HPDE6-E6E7 (cell line): ENCODE data around the gene IRX4.

ENCODE experiments used
- DNase-seq: peaks from one replicate; pipeline ENCODE4 v3.0.0; 2011; ENCODE audit warnings: missing footprints; ENCODE audit errors: extremely low spot score

The IRX4 gene

GRCh38 chr5:1882337-1883119 is at the start of gene IRX4:
TSS of gene IRX4 (minus strand) at chr5:1882925. CDS start at chr5:1882647, 278 bp downstream.
- DNase-seq, result no peak

DNA sequence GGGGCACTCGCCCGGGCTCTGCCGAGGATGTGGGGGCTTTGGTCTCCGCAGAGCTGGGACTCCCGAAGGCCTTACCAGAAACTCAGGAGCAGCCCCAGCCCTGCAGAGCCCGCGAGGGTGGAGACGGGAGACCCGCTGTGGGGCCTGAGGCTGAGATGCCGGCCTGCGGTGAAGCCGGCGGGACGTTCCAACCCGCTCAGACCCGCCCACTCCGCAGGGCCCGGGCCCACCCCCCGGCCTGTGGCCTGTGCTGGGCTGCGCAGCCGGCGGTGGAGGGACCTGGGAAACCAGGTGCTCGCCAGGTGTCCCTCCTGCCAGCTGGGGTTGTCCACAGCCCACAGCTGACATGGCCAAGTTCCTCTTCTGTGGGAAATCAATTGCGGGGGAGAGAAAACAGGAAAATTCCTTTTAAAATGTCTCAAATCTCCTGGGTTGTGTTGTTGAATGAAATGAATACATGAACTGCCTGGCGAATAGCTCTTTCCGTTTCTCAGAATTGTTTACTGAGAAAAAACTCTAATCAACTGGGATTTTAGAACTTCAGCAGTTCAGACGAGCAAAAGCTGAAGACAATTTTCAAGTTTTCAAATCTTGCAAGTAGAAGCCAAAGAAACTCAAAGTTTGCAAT is 49.0 kb upstream of the IRX4 start:
- no peak for DNase-seq

- no peak for DNase-seq
Measured at GRCh38 chr5:1930880-1931603, 48.3 kb upstream of the IRX4 start.

DNA sequence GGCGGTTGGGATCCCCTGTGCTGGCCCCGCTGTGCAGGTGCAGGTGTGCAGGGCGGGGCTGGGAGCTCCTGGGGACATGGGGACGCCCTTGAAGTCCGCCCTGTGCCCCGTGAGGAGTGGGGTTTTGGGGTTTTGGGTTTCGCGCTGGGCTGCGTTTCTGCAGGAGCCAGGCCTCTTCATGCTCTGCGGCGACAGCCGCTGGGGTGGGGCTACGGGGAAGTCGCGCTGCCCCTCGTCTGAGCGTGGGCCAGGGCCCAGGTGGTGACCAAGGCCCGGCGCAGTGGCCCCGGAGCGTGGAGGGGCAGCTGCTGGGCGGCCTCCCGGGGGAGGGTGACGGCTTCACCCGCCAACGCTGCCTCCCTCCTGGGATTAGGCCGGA is 47.8 kb upstream of the IRX4 start:
- no peak for DNase-seq

- DNase-seq, result no peak
Measured at GRCh38 chr5:1929108-1929991, 46.6 kb upstream of the IRX4 start.

- no peak for DNase-seq
Measured at GRCh38 chr5:1926471-1927341, 44.0 kb upstream of the IRX4 start.

- DNase-seq, result no peak
Measured at GRCh38 chr5:1926071-1926440, 43.3 kb upstream of the IRX4 start.

GRCh38 chr5:1925111-1926070 is 42.7 kb upstream of the IRX4 start:
- no peak for DNase-seq

- no peak for DNase-seq
Measured at GRCh38 chr5:1923766-1924165, 41.0 kb upstream of the IRX4 start.

- no peak for DNase-seq
Measured at GRCh38 chr5:1923341-1923740, 40.6 kb upstream of the IRX4 start.

GRCh38 chr5:1921711-1922110 is 39.0 kb upstream of the IRX4 start:
- DNase-seq, result no peak

GRCh38 chr5:1919750-1920149 is 37.0 kb upstream of the IRX4 start:
- no peak for DNase-seq

DNA sequence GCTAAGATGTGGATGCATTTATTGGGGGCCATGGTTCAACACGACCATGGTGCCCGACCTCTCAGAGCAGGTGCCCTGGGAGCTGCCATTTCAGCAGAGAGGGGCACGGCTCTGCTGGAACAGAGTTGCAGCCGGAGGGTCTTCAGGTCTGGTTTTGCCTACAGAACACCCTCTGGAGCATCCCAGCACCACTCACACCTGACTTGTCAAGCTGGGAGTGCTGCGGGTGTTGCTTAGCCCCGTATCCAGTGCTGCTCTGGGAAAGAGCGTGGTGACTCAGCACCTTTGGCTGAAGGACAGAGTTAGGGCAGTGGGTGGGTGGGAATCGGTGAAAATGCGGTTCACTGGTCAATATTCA is 36.5 kb upstream of the IRX4 start:
- no peak for DNase-seq

- DNase-seq, result no peak
Measured at GRCh38 chr5:1918488-1919208, 35.9 kb upstream of the IRX4 start.

DNA sequence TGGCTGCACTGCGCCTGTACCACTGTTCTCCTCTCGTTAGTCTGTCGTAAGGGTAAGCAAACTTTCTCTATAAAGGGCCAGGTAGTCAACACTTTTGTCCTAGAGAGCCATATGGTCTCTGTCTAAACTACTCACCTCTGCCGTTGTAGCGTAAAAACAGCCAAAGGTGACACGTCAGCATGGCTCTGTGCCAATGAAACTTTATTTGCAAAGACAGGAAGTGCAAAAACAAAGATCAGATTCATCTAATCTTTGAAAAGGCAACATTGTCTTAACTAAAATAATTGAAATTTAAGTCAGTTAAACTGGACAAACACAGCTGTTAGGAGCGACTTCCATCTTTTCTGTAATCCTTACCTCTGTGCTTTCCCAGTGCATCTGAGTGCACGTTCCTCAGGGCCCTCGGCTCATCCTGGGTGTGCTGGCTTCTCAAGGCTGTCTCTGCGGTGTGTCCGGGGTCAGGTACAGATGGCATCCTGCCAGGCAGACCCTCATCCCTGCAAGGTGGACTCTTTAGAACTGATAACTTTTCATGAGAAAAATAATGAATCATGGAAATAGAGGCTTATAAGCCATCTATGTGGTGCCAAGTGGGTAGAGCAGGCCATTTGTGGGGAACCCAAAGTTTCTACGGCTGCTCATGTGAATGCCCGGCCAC is 35.2 kb upstream of the IRX4 start:
- DNase-seq, result no peak

GRCh38 chr5:1916041-1917001 is 33.6 kb upstream of the IRX4 start:
- no peak for DNase-seq

DNA sequence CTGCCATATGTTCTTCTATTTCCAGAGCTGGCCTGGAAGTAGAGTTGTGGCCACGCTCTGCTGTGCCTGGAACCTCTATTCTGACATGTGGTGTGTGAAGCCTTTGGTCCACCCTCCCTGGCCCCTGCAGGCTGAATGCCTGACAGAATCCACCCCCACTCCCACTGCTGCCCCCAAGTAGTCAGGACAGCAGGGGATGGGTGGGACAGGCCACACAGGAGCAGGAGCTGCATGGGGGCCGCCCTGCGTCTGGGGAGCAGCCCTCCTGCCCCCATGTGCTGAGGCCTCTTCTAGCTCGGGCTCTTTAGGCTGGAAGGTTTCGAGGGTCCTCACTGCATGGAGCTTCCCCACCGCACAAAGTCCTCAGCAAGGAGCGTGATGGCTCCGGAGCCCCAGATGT is 32.6 kb upstream of the IRX4 start:
- no peak for DNase-seq
